SK-N-SH treated with all-trans-retinoic acid at 6 μM for 48 hours (cell line): ENCODE results near the gene WDR5.

Experiments used
- ATAC-seq: fragments of 200-7000 bp; cut with Tn5 transposase; 3 replicates; pipeline ENCODE4 v1.9.1; 2020; ENCODE audit warnings: mild to moderate bottlenecking, moderate library complexity
- ARNTL ChIP-seq: fragments of 450-650 bp; formaldehyde crosslinking; IDR thresholded peaks from 2 replicates; pipeline ENCODE4 v1.5.0; 2020; ENCODE audit warnings: low read depth, mild to moderate bottlenecking, moderate library complexity, borderline replicate concordance
- BACH2 ChIP-seq: fragments of 250-450 bp; sonication (Bioruptor Pico); IDR thresholded peaks from 2 replicates; pipeline ENCODE4 v1.9.0; 2021; ENCODE audit warnings: mild to moderate bottlenecking, borderline replicate concordance
- CREB5 ChIP-seq: fragments of 250-450 bp; sonication (Bioruptor Pico); IDR thresholded peaks from 2 replicates; pipeline ENCODE4 v1.5.1; 2020; ENCODE audit warnings: low read depth, mild to moderate bottlenecking, moderate library complexity
- GLIS3 ChIP-seq: fragments of 250-450 bp; sonication (Bioruptor Pico); IDR thresholded peaks from 2 replicates; pipeline ENCODE4 v1.5.0; 2020; ENCODE audit warnings: mild to moderate bottlenecking, moderate library complexity
- OSR1 ChIP-seq: fragments of 250-450 bp; sonication (Bioruptor Pico); IDR thresholded peaks from 2 replicates; pipeline ENCODE4 v1.8.0; 2022; ENCODE audit warnings: moderate library complexity, mild to moderate bottlenecking, inconsistent platforms
- PATZ1 ChIP-seq: fragments of 250-450 bp; sonication (Bioruptor Pico); IDR thresholded peaks from 2 replicates; pipeline ENCODE4 v1.8.0; 2020; ENCODE audit warnings: mild to moderate bottlenecking, moderate library complexity, borderline replicate concordance
- POU6F1 ChIP-seq: fragments of 250-450 bp; sonication (Bioruptor Pico); IDR thresholded peaks from 2 replicates; pipeline ENCODE4 v1.8.0; 2021; ENCODE audit warnings: low read depth, mild to moderate bottlenecking, moderate library complexity, borderline replicate concordance
- PPARA ChIP-seq: fragments of 250-450 bp; sonication (Bioruptor Pico); IDR thresholded peaks from 2 replicates; pipeline ENCODE4 v1.5.0; 2020; ENCODE audit warnings: mild to moderate bottlenecking, borderline replicate concordance
- RARB ChIP-seq: fragments of 250-450 bp; sonication (Bioruptor Pico); IDR thresholded peaks from 2 replicates; pipeline ENCODE4 v1.8.0; 2021; ENCODE audit warnings: mild to moderate bottlenecking, moderate library complexity
- SNAI2 ChIP-seq: fragments of 250-450 bp; sonication (Bioruptor Pico); IDR thresholded peaks from 2 replicates; pipeline ENCODE4 v1.5.0; 2020; ENCODE audit warnings: mild to moderate bottlenecking, moderate library complexity
- TCF4 ChIP-seq: fragments of 250-450 bp; sonication (Bioruptor Pico); IDR thresholded peaks from 2 replicates; pipeline ENCODE4 v1.8.0; 2021; ENCODE audit warnings: mild to moderate bottlenecking, moderate library complexity, borderline replicate concordance
- ZC3H10 ChIP-seq: fragments of 250-450 bp; sonication (Bioruptor Pico); IDR thresholded peaks from 2 replicates; pipeline ENCODE4 v1.5.1; 2021; ENCODE audit warnings: mild to moderate bottlenecking, moderate library complexity
- ZFP3 ChIP-seq: fragments of 250-450 bp; sonication (Bioruptor Pico); IDR thresholded peaks from 2 replicates; pipeline ENCODE4 v1.5.0; 2020; ENCODE audit warnings: mild to moderate bottlenecking, moderate library complexity
- ZFP30 ChIP-seq: fragments of 450-650 bp; formaldehyde crosslinking; IDR thresholded peaks from 2 replicates; pipeline ENCODE4 v1.5.0; 2022; ENCODE audit warnings: mild to moderate bottlenecking, moderate library complexity
- ZNF565 ChIP-seq: fragments of 450-650 bp; formaldehyde crosslinking; conservative IDR thresholded peaks from 2 replicates; pipeline ENCODE4 v1.5.0; 2020; ENCODE audit warnings: low read depth, mild to moderate bottlenecking, moderate library complexity
- ZNF70 ChIP-seq: fragments of 450-650 bp; formaldehyde crosslinking; IDR thresholded peaks from 2 replicates; pipeline ENCODE4 v1.5.0; 2020; ENCODE audit warnings: mild to moderate bottlenecking, moderate library complexity
- ZNF8 ChIP-seq: fragments of 450-650 bp; formaldehyde crosslinking; IDR thresholded peaks from 2 replicates; pipeline ENCODE4 v1.5.0; 2020; ENCODE audit warnings: mild to moderate bottlenecking, moderate library complexity
- TF ChIP-seq, protein P1 (sequence below): fragments of 250-450 bp; sonication (Bioruptor Pico); IDR thresholded peaks from 2 replicates; pipeline ENCODE4 v1.5.1; 2021; ENCODE audit warnings: mild to moderate bottlenecking, moderate library complexity

The WDR5 gene

DNA sequence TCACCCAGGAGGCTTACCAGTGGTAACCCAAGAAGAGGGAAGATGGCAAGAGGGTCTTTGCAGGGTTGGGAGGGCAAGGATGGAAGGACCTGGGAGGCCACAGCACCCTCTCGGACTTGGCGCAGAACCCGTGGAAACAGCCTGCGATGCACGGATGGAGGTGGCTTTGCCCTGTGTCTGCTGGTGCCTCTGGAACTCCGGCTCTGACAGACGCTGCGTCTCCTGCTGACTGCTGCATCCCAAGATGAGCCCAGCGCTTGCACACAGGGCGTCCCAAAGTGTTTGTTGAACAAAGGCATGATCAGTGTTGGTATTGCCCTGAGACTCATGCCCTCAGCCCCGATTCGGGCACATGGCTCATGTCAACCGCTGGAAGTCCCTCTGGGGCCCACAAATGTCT lies 30.5 kb downstream of the WDR5 start (continued):
- TF ChIP-seq ARNTL (CRISPR knock-in tag) = no peak

DNA sequence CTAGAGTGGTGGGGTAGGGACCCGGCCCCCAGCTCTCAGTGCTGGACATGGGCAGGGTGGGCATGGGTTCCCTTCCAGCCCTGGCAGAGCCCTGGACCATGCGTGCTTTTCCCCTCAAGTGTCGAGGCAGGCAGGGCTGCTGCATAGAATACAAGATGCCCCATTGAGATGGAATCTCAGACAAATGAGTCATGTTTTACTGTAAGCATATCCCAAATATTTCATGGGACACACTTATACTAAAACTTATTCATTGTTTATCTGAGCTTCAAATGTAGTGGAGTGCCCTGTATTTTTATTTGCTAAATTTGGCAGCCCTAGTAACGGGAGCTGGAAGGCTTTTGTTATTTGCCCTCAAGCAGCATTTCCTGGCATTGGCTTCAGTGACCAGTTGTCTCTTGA lies 31.6 kb downstream of the WDR5 start:
- no peak for ATAC-seq
- no peak for TF ChIP-seq TCF4 (CRISPR knock-in tag)
- TF ChIP-seq ZFP3 (CRISPR knock-in tag) = no peak
- TF ChIP-seq ZNF565 (CRISPR knock-in tag) = no peak
- TF ChIP-seq RARB = no peak
- TF ChIP-seq PATZ1 (CRISPR knock-in tag) = no peak
- TF ChIP-seq BACH2 (CRISPR knock-in tag) = no peak
- no peak for TF ChIP-seq ZNF8
- TF ChIP-seq, protein P1, sequence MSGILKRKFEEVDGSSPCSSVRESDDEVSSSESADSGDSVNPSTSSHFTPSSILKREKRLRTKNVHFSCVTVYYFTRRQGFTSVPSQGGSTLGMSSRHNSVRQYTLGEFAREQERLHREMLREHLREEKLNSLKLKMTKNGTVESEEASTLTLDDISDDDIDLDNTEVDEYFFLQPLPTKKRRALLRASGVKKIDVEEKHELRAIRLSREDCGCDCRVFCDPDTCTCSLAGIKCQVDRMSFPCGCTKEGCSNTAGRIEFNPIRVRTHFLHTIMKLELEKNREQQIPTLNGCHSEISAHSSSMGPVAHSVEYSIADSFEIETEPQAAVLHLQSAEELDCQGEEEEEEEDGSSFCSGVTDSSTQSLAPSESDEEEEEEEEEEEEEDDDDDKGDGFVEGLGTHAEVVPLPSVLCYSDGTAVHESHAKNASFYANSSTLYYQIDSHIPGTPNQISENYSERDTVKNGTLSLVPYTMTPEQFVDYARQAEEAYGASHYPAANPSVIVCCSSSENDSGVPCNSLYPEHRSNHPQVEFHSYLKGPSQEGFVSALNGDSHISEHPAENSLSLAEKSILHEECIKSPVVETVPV = no peak
- TF ChIP-seq PPARA (CRISPR knock-in tag) = no peak
- no peak for TF ChIP-seq POU6F1 (CRISPR knock-in tag)
- no peak for TF ChIP-seq ARNTL (CRISPR knock-in tag)
- no peak for TF ChIP-seq OSR1 (CRISPR knock-in tag)
- TF ChIP-seq ZNF70 (CRISPR knock-in tag) = no peak
- no peak for TF ChIP-seq ZFP30 (CRISPR knock-in tag)
- no peak for TF ChIP-seq ZC3H10 (CRISPR knock-in tag)
- no peak for TF ChIP-seq GLIS3 (CRISPR knock-in tag)
- TF ChIP-seq CREB5 = no peak
- TF ChIP-seq, all 23 proteins: peak for 0

- ATAC-seq = no peak
- TF ChIP-seq SNAI2 = no peak
- TF ChIP-seq OSR1 (CRISPR knock-in tag) = no peak
- TF ChIP-seq ARNTL (CRISPR knock-in tag) = no peak
- TF ChIP-seq POU6F1 (CRISPR knock-in tag) = no peak
- TF ChIP-seq GLIS3 (CRISPR knock-in tag) = no peak
- no peak for TF ChIP-seq PATZ1 (CRISPR knock-in tag)
- no peak for TF ChIP-seq ZC3H10 (CRISPR knock-in tag)
Observed at GRCh38 chr9:134168757-134169550, 33.1 kb downstream of the WDR5 start.
